A549 (cell line): ENCODE measurements around the gene TRIO.

ENCODE experiments used
- HDAC2 ChIP-seq: fragments of 200-600 bp; sonication (generic); IDR thresholded peaks from 2 replicates; pipeline ENCODE4 v1.6.1; 2016
- MAFK ChIP-seq: fragments of 450-650 bp; IDR thresholded peaks from 2 replicates; pipeline ENCODE4 v1.6.1; 2014; ENCODE audit not compliant: partially characterized antibody
- RNF2 ChIP-seq: fragments of 200-600 bp; sonication (generic); IDR thresholded peaks from 2 replicates; pipeline ENCODE4 v1.6.1; 2016; ENCODE audit warnings: low read depth, mild to moderate bottlenecking, antibody characterized with exemption, moderate library complexity, borderline replicate concordance

DNA sequence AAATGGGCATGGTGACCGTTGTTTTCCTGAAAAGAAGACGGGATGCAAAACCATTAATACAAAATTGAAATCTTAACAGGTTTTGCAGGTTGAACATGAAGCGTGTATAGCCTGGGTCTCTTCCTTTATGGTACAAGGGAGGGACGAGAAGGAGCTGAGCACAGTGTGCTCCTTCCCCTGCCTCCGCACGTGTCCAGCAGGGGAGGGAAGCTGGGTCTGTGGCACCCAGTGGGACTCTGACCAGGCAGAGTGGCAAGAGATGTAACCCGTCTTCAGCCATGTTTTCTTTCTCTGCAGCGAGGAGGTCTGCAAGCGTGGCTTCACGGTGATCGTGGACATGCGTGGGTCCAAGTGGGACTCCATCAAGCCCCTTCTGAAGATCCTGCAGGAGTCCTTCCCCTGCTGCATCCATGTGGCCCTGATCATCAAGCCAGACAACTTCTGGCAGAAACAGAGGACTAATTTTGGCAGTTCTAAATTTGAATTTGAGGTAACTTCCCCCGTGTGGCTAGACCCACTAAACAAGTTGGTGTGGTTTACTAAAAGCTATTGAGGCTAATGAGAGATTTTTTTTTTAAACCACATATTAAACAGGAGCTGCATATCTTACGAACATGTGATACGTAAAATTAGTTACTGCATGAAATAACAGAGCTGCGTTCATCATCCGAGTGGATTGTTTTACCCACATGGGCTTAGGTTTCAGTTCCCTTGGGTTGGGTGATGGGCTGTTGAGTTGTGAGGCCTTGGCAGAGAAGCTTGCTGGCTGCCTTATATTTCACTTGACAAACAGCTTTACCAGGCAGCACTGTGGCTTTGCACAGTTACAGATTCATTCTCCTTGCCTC lies 143.7 kb downstream of the TRIO start:
- TF ChIP-seq MAFK (no peak), RNF2 (no peak), HDAC2 (no peak)
